HCT116 (cell line): ENCODE data around the gene SORBS1. TPM values are rescaled to one million over a fixed set of nuclear protein-coding genes. Genes with fewer than 3 reads are reported as not detected.

Experiments
- ATAC-seq: fragments of 200-7000 bp; cut with Tn5 transposase; 2 replicates; pipeline ENCODE4 v1.9.1; 2020; ENCODE audit warnings: mild to moderate bottlenecking, moderate library complexity
- BruUV-seq: library from RNA; stranded (reverse); fragments of 400-500 nt; replicated peaks from 2 replicates; lab custom pipeline; 2021; lab: Mats Ljungman, UMichigan
- CTCF ChIA-PET: fragments of 300-600 bp; sonication (Branson Sonifier 250); formaldehyde crosslinking; loops from one replicate; lab custom pipeline; 2021; ENCODE audit warnings: antibody characterized with exemption; lab: Charles Lee
- POLR2A ChIA-PET: fragments of 300-600, 350-600 bp; sonication (Branson Sonifier 250); formaldehyde crosslinking; loops from one replicate; lab custom pipeline; 2021; ENCODE audit warnings: antibody characterized with exemption; lab: Charles Lee
- RAD21 ChIA-PET, 2 experiments: fragments of 300-600 bp; sonication (Branson Sonifier 250); formaldehyde crosslinking; loops; one replicate each; lab custom pipeline; 2023; ENCODE audit warnings: low total read pairs in 2 of 2; ENCODE audit not compliant: uncharacterized antibody in 2 of 2, unreplicated experiment in 2 of 2, low non-redundant PET in 1 of 2; lab: Charles Lee
- DNase-seq: peaks from one replicate; pipeline ENCODE4 v3.0.0-alpha.2; 2010; ENCODE audit warnings: low read depth, low spot score
- H2AFZ ChIP-seq: fragments of 200-600 bp; shearing (Covaris generic), sonication (generic); 2 replicates; pipeline ENCODE4 v1.6.1; 2017; ENCODE audit warnings: low read depth, mixed run types, mixed read lengths, antibody characterized with exemption, low read length; ENCODE audit not compliant: poor library complexity, severe bottlenecking
- H3K27ac ChIP-seq: 2 replicates; pipeline ENCODE4 v1.5.1; 2012; ENCODE audit warnings: low read depth, low read length
- H3K27me3 ChIP-seq: fragments of 200-600 bp; sonication (generic); 2 replicates; pipeline ENCODE4 v1.6.1; 2016; ENCODE audit warnings: mixed run types, low read length, mixed read lengths; ENCODE audit not compliant: insufficient read depth
- H3K36me3 ChIP-seq, 2 experiments: fragments of 200-500 bp in 1 of 2; fragments of 200-600 bp in 1 of 2; sonication (Bioruptor generic) in 1 of 2; sonication (generic) in 1 of 2; 2 replicates each; pipeline versions ENCODE4 v1.5.1 to v1.6.1; 2014 to 2016; ENCODE audit warnings: low read length in 2 of 2, inconsistent platforms in 1 of 2, mixed read lengths in 1 of 2, mixed run types in 1 of 2; ENCODE audit not compliant: insufficient read depth in 2 of 2, control insufficient read depth in 1 of 2
- H3K4me1 ChIP-seq, 2 experiments: fragments of 200-600 bp in 1 of 2; sonication (generic) in 1 of 2; 2 replicates each; pipeline versions ENCODE4 v1.5.1 to v1.6.1; 2012 to 2017; ENCODE audit warnings: low read length in 2 of 2, inconsistent platforms in 1 of 2, mild to moderate bottlenecking in 1 of 2, mixed read lengths in 1 of 2, mixed run types in 1 of 2, moderate library complexity in 1 of 2; ENCODE audit not compliant: insufficient read depth in 2 of 2, control insufficient read depth in 1 of 2
- H3K4me2 ChIP-seq: fragments of 200-600 bp; sonication (generic); 2 replicates; pipeline ENCODE4 v1.6.1; 2017; ENCODE audit warnings: mixed run types, low read length, mixed read lengths
- H3K4me3 ChIP-seq, 2 experiments: fragments of 200-600 bp in 1 of 2; sonication (generic) in 1 of 2; replicated peaks in 1 of 2; 2 replicates each; pipeline ENCODE4 v1.5.1; 2011 to 2016; ENCODE audit warnings: low read length in 2 of 2, control low read depth in 1 of 2, low read depth in 1 of 2, mild to moderate bottlenecking in 1 of 2, mixed read lengths in 1 of 2, mixed run types in 1 of 2
- H3K79me2 ChIP-seq: fragments of 200-600 bp; sonication (generic); 2 replicates; pipeline ENCODE4 v1.6.1; 2017; ENCODE audit warnings: mild to moderate bottlenecking, mixed run types, low read length, moderate library complexity, mixed read lengths; ENCODE audit not compliant: insufficient read depth
- H3K9ac ChIP-seq: fragments of 200-600 bp; sonication (generic); 2 replicates; pipeline ENCODE4 v1.6.1; 2016; ENCODE audit warnings: low read length, mixed read lengths
- H3K9me2 ChIP-seq: fragments of 200-600 bp; sonication (generic), shearing (Covaris generic); 2 replicates; pipeline ENCODE4 v1.6.1; 2017; ENCODE audit warnings: mixed run types, mild to moderate bottlenecking, moderate library complexity; ENCODE audit not compliant: insufficient read depth
- H3K9me3 ChIP-seq, 2 experiments: fragments of 200-500 bp in 1 of 2; fragments of 200-600 bp in 1 of 2; sonication (Bioruptor generic) in 1 of 2; sonication (generic) in 1 of 2; 2 replicates each; pipeline ENCODE4 v1.6.1; 2014 to 2017; ENCODE audit warnings: low read length in 2 of 2, mixed read lengths in 2 of 2, inconsistent platforms in 1 of 2, low read depth in 1 of 2, mild to moderate bottlenecking in 1 of 2, mixed run types in 1 of 2, moderate library complexity in 1 of 2; ENCODE audit not compliant: control insufficient read depth in 1 of 2, insufficient read depth in 1 of 2
- H4K20me1 ChIP-seq: fragments of 200-600 bp; sonication (generic), shearing (Covaris generic); 2 replicates; pipeline ENCODE4 v1.6.1; 2017; ENCODE audit warnings: mixed run types, mild to moderate bottlenecking, moderate library complexity; ENCODE audit not compliant: insufficient read depth
- ATF3 ChIP-seq: IDR thresholded peaks from 2 replicates; pipeline ENCODE4 v1.6.1; 2012
- CBX3 ChIP-seq: IDR thresholded peaks from 2 replicates; pipeline ENCODE4 v1.6.1; 2012; ENCODE audit warnings: low read depth
- CEBPB ChIP-seq: IDR thresholded peaks from 2 replicates; pipeline ENCODE4 v1.6.1; 2012; ENCODE audit warnings: low read depth
- CTCF ChIP-seq, 3 experiments: fragments of 200-600 bp in 1 of 3; sonication (generic) in 1 of 3; IDR thresholded peaks in 2 of 3; conservative IDR thresholded peaks in 1 of 3; 2 replicates each; pipeline ENCODE4 v1.5.1; 2012 to 2017; ENCODE audit warnings: low read depth in 2 of 3, low read length in 2 of 3, antibody characterized with exemption in 1 of 3, borderline replicate concordance in 1 of 3, control low read depth in 1 of 3, mild to moderate bottlenecking in 1 of 3, mixed read lengths in 1 of 3, mixed run types in 1 of 3, moderate library complexity in 1 of 3; ENCODE audit not compliant: insufficient read depth in 1 of 3
- EGR1 ChIP-seq: IDR thresholded peaks from 2 replicates; pipeline ENCODE4 v1.6.1; 2012; ENCODE audit warnings: low read depth
- ELF1 ChIP-seq: IDR thresholded peaks from 2 replicates; pipeline ENCODE4 v1.6.1; 2012; ENCODE audit warnings: low read depth, borderline replicate concordance
- EZH2phosphoT487 ChIP-seq: fragments of 200-600 bp; IDR thresholded peaks from 2 replicates; pipeline ENCODE4 v1.6.1; 2018; ENCODE audit warnings: antibody characterized with exemption, borderline replicate concordance
- FOSL1 ChIP-seq: IDR thresholded peaks from 2 replicates; pipeline ENCODE4 v1.6.1; 2012; ENCODE audit warnings: low read depth
- JUND ChIP-seq: IDR thresholded peaks from 2 replicates; pipeline ENCODE4 v1.6.1; 2012
- MAX ChIP-seq: IDR thresholded peaks from 2 replicates; pipeline ENCODE4 v1.6.1; 2012
- POLR2AphosphoS5 ChIP-seq: IDR thresholded peaks from 2 replicates; pipeline ENCODE4 v1.6.1; 2011; ENCODE audit warnings: mild to moderate bottlenecking, low read depth, low read length, moderate library complexity
- RAD21 ChIP-seq: IDR thresholded peaks from 2 replicates; pipeline ENCODE4 v1.6.1; 2012; ENCODE audit warnings: low read depth, mild to moderate bottlenecking
- REST ChIP-seq: IDR thresholded peaks from 2 replicates; pipeline ENCODE4 v1.6.1; 2012; ENCODE audit warnings: low read depth
- SIN3A ChIP-seq: IDR thresholded peaks from 2 replicates; pipeline ENCODE4 v1.6.1; 2012; ENCODE audit warnings: low read depth
- SP1 ChIP-seq: IDR thresholded peaks from 2 replicates; pipeline ENCODE4 v1.6.1; 2012; ENCODE audit warnings: low read depth
- SRF ChIP-seq: IDR thresholded peaks from 2 replicates; pipeline ENCODE4 v1.6.1; 2012; ENCODE audit warnings: low read depth
- ZBTB33 ChIP-seq: IDR thresholded peaks from 2 replicates; pipeline ENCODE4 v1.6.1; 2011; ENCODE audit warnings: mild to moderate bottlenecking, low read length, moderate library complexity; ENCODE audit not compliant: insufficient replicate concordance; ENCODE audit errors: extremely low read depth
- ZFX ChIP-seq: fragments of 450-650 bp; IDR thresholded peaks from 2 replicates; pipeline ENCODE4 v1.6.1; 2017
- intact Hi-C: fragments of 100-400 bp; cut with micrococcal nuclease; formaldehyde crosslinking; loops from 2 replicates; pipeline ENCODE4 v1.10.0; 2022
- total RNA-seq: library from RNA; stranded (reverse); gene quantifications from one replicate; pipeline ENCODE4 v1.2.1, GENCODE V29; 2021; ENCODE audit not compliant: unreplicated experiment

The SORBS1 gene
- total RNA-seq, 1 experiment from 2014 or later = 3.4 TPM

- Histone ChIP-seq H2AFZ (no peak overlapping the region), H3K27ac (no peak overlapping the region), H4K20me1 (no peaks in the 10 kb centered on the region), H3K4me2 (no peak overlapping the region), H3K27me3 (no peaks in the 10 kb centered on the region)
- DNase-seq = no peak
- TF ChIP-seq SIN3A = no peak
- TF ChIP-seq POLR2AphosphoS5 = no peak
- no peak for TF ChIP-seq MAX
- TF ChIP-seq JUND = no peak
- TF ChIP-seq CTCF (IDR thresholded peaks at IDR 0.05 in 2 of 3, conservative IDR thresholded peaks at IDR 0.05 in 1 of 3; ENCODE audit: borderline replicate concordance in 1 of 3, insufficient read depth in 1 of 3, low read depth in 2 of 3, low read length in 2 of 3) = no peak
- TF ChIP-seq REST = no peak
- TF ChIP-seq CEBPB = no peak
- TF ChIP-seq EZH2phosphoT487 = no peak
- no peak for TF ChIP-seq EGR1
- TF ChIP-seq ZFX = no peak
- no peak for TF ChIP-seq CBX3
- no peak for TF ChIP-seq ELF1
- no peak for TF ChIP-seq ZBTB33
- no peak for TF ChIP-seq ATF3
- no peak for TF ChIP-seq RAD21
- TF ChIP-seq SRF = no peak
- TF ChIP-seq FOSL1 = no peak
- no peak for TF ChIP-seq SP1
- TF ChIP-seq, all 23 proteins: peak for 0
- Histone ChIP-seq H3K9me2 (no peaks in the 10 kb centered on the region), H3K79me2 (no peaks in the 10 kb centered on the region), H3K36me3 (no peaks in the 10 kb centered on the region), H3K4me3 (no peak overlapping the region), H3K9ac (no peak overlapping the region), H3K4me1 (peaks cover 0 to 13% of the 10 kb centered on the region in 2 experiments; a peak in 3 of 4 replicates), H3K9me3 (no peaks in the 10 kb centered on the region)
- ChIA-PET RAD21 (no interaction called here), POLR2A (no interaction called here), CTCF (no interaction called here)
- ATAC-seq = no peak
- intact Hi-C loops = no loop called here
- BruUV-seq = no TSS peak
Measured at GRCh38 chr10:95538412-95538811, 22.8 kb downstream of the SORBS1 start.
